CD4-positive, CD25-positive, alpha-beta regulatory T cell (primary cell): ENCODE results near the gene FOXL2. TPM values are rescaled to one million over a fixed set of nuclear protein-coding genes. Genes with fewer than 3 reads are reported as not detected.
A peak's percentile ranks its signal among the peaks of the same experiment; 100 is the strongest.

ENCODE experiments used
- ATAC-seq, 2 donors: fragments of 150-1000 bp; cut with Tn5 transposase; one replicate each; pipeline ENCODE4 v1.10.0; 2021; ENCODE audit warnings: low read depth in 2 of 2, moderate number of reproducible peaks in 2 of 2, moderate library complexity in 1 of 2
- DNase-seq, 3 donors: peaks; one replicate each; pipeline versions ENCODE4 v3.0.0 to v3.0.0-alpha.2; 2012 to 2022; ENCODE audit warnings: mixed read lengths in 1 of 3
- H3K27ac ChIP-seq: one replicate; pipeline ENCODE4 v1.7.0; 2013; ENCODE audit warnings: mild to moderate bottlenecking, low read length; ENCODE audit not compliant: insufficient read depth, poor library complexity, severe bottlenecking
- H3K27me3 ChIP-seq: one replicate; pipeline ENCODE4 v1.7.0; 2013; ENCODE audit warnings: low read length; ENCODE audit not compliant: control insufficient read depth, insufficient read depth
- H3K36me3 ChIP-seq: one replicate; pipeline ENCODE4 v1.7.0; 2013; ENCODE audit warnings: mild to moderate bottlenecking, low read length, moderate library complexity; ENCODE audit not compliant: control insufficient read depth, insufficient read depth
- H3K4me1 ChIP-seq: 2 replicates; pipeline ENCODE4 v1.7.0; 2013; ENCODE audit warnings: mild to moderate bottlenecking, low read length; ENCODE audit not compliant: insufficient read depth, control insufficient read depth, poor library complexity, severe bottlenecking
- H3K4me3 ChIP-seq: one replicate; pipeline ENCODE4 v1.7.0; 2013; ENCODE audit warnings: low read depth, mild to moderate bottlenecking, low read length, moderate library complexity
- H3K9me3 ChIP-seq, 2 experiments: 1 replicate in 1 of 2; 2 replicates in 1 of 2; pipeline ENCODE4 v1.7.0; 2013; ENCODE audit warnings: low read length in 2 of 2, mild to moderate bottlenecking in 1 of 2, moderate library complexity in 1 of 2; ENCODE audit not compliant: control insufficient read depth in 2 of 2
- H3K27ac Mint-ChIP-seq, 3 donors: one replicate each; pipeline ENCODE4 v1.8.0; 2020 to 2022; ENCODE audit warnings: mild to moderate bottlenecking in 3 of 3, mixed read lengths in 3 of 3, moderate library complexity in 2 of 3
- H3K27me3 Mint-ChIP-seq: one replicate; pipeline ENCODE4 v1.8.0; 2022; ENCODE audit warnings: mild to moderate bottlenecking, mixed read lengths
- H3K36me3 Mint-ChIP-seq: one replicate; pipeline ENCODE4 v1.8.0; 2020; ENCODE audit warnings: mixed read lengths
- H3K4me1 Mint-ChIP-seq, 4 donors: one replicate each; pipeline ENCODE4 v1.8.0; 2020 to 2022; ENCODE audit warnings: mixed read lengths in 4 of 4, mild to moderate bottlenecking in 1 of 4
- H3K4me3 Mint-ChIP-seq, 4 donors: one replicate each; pipeline ENCODE4 v1.8.0; 2020 to 2022; ENCODE audit warnings: mild to moderate bottlenecking in 4 of 4, mixed read lengths in 4 of 4, moderate library complexity in 3 of 4
- H3K9me3 Mint-ChIP-seq, 7 donors: one replicate each; pipeline ENCODE4 v1.8.0; 2020 to 2022; ENCODE audit warnings: mixed read lengths in 7 of 7, mild to moderate bottlenecking in 3 of 7, moderate library complexity in 2 of 7
- polyA plus RNA-seq, 4 donors: library from polyadenylated mRNA; unstranded; fragments of 300-500 nt; fragmentation: Illumina TruSeq; gene quantifications; one replicate each; pipeline ENCODE4 v1.2.3, GENCODE V29; 2021
- total RNA-seq: library from RNA; stranded (reverse); gene quantifications from one replicate; pipeline ENCODE4 v1.2.3, GENCODE V29; 2022

FOXL2 gene
- total RNA-seq, result not detected
- not detected for polyA plus RNA-seq

GRCh38 chr3:138946663-138947494, at the start of gene FOXL2, which contains the start of gene FOXL2NB:
Gene FOXL2, minus strand, starts transcription at chr3:138947137. Its CDS starts 415 bp downstream, at chr3:138946722.
Gene FOXL2NB, plus strand, starts transcription at chr3:138947217. Its CDS starts 148 bp downstream, at chr3:138947365.
- no peaks in the 10 kb centered on the region for H3K36me3 Mint-ChIP-seq
- Histone ChIP-seq H3K27ac (no peak within 1 kb of the TSS), H3K27me3 (peaks cover 45% of the 10 kb centered on the region), H3K36me3 (no peaks in the 10 kb centered on the region), H3K4me3 (peak within 1 kb of the TSS; percentile 37), H3K4me1 (peaks cover 46% of the 10 kb centered on the region), H3K9me3 (no peaks in the 10 kb centered on the region)
- DNase-seq, result no peak
- H3K27me3 Mint-ChIP-seq, result peaks cover 79% of the 10 kb centered on the region
- peaks cover 10 to 55% (median 19%) of the 10 kb centered on the region in 4 donors for H3K4me1 Mint-ChIP-seq
- peaks cover 0 to 5% (median 0%) of the 10 kb centered on the region in 7 donors for H3K9me3 Mint-ChIP-seq
- peak within 1 kb of the TSS; percentile 55 to 83 (median 68) for H3K4me3 Mint-ChIP-seq
- no peak within 1 kb of the TSS for H3K27ac Mint-ChIP-seq
- ATAC-seq, result no peak

GRCh38 chr3:138995706-138996105, 48.8 kb upstream of the FOXL2 start:
- peaks cover 6% of the 10 kb centered on the region for H3K27me3 ChIP-seq
- Mint-ChIP-seq H3K36me3 (no peaks in the 10 kb centered on the region), H3K27me3 (peaks cover 13% of the 10 kb centered on the region)

GRCh38 chr3:138987181-138987580, 40.2 kb upstream of the FOXL2 start:
- no peaks in the 10 kb centered on the region for H3K4me1 ChIP-seq
- H3K4me1 Mint-ChIP-seq, result no peaks in the 10 kb centered on the region
- H3K4me3 Mint-ChIP-seq, result no peak overlapping the region
- peaks cover 5% of the 10 kb centered on the region for H3K27me3 Mint-ChIP-seq
- H3K27ac Mint-ChIP-seq, result no peak overlapping the region
- no peaks in the 10 kb centered on the region for H3K9me3 ChIP-seq
- H3K27me3 ChIP-seq, result no peaks in the 10 kb centered on the region
- DNase-seq (no peak), ATAC-seq (no peak)
- H3K4me3 ChIP-seq, result no peak overlapping the region
- H3K36me3 Mint-ChIP-seq, result no peaks in the 10 kb centered on the region
- H3K9me3 Mint-ChIP-seq, result peaks cover 0 to 2% (median 0%) of the 10 kb centered on the region in 7 donors
- H3K27ac ChIP-seq, result no peak overlapping the region
- no peaks in the 10 kb centered on the region for H3K36me3 ChIP-seq

More at GRCh38 chr3:138995706-138996105, 48.8 kb upstream of the FOXL2 start:
- H3K4me3 ChIP-seq, result no peak overlapping the region
- no peaks in the 10 kb centered on the region for H3K9me3 ChIP-seq
- no peak overlapping the region for H3K4me3 Mint-ChIP-seq
- H3K27ac ChIP-seq, result no peak overlapping the region
- peaks cover 0 to 2% (median 0%) of the 10 kb centered on the region in 7 donors for H3K9me3 Mint-ChIP-seq
- DNase-seq (no peak), ATAC-seq (no peak)
- H3K36me3 ChIP-seq, result no peaks in the 10 kb centered on the region
- no peaks in the 10 kb centered on the region for H3K4me1 Mint-ChIP-seq
- H3K4me1 ChIP-seq, result no peaks in the 10 kb centered on the region
- no peak overlapping the region for H3K27ac Mint-ChIP-seq

- peaks cover 0 to 2% (median 0%) of the 10 kb centered on the region in 7 donors for H3K9me3 Mint-ChIP-seq
- no peaks in the 10 kb centered on the region for H3K36me3 Mint-ChIP-seq
- Histone ChIP-seq H3K4me1 (no peaks in the 10 kb centered on the region), H3K27me3 (no peaks in the 10 kb centered on the region), H3K4me3 (no peak overlapping the region), H3K9me3 (no peaks in the 10 kb centered on the region), H3K36me3 (no peaks in the 10 kb centered on the region), H3K27ac (no peak overlapping the region)
- H3K27ac Mint-ChIP-seq, result no peak overlapping the region
- DNase-seq, result no peak
- peaks cover 3% of the 10 kb centered on the region for H3K27me3 Mint-ChIP-seq
- no peaks in the 10 kb centered on the region for H3K4me1 Mint-ChIP-seq
- no peak overlapping the region for H3K4me3 Mint-ChIP-seq
- no peak for ATAC-seq
Measured at GRCh38 chr3:138985932-138986331, 39.0 kb upstream of the FOXL2 start.

GRCh38 chr3:138984816-138985215, 37.9 kb upstream of the FOXL2 start:
- H3K36me3 ChIP-seq, result no peaks in the 10 kb centered on the region

GRCh38 chr3:138976047-138976446, 29.1 kb upstream of the FOXL2 start:
- H3K27ac Mint-ChIP-seq, result no peak overlapping the region
- no peaks in the 10 kb centered on the region for H3K36me3 Mint-ChIP-seq
- H3K27me3 ChIP-seq, result no peaks in the 10 kb centered on the region
- H3K4me3 Mint-ChIP-seq, result no peak overlapping the region
- H3K4me1 Mint-ChIP-seq, result no peaks in the 10 kb centered on the region
- no peak for ATAC-seq
- DNase-seq, result no peak
- no peaks in the 10 kb centered on the region for H3K4me1 ChIP-seq
- H3K27ac ChIP-seq, result no peak overlapping the region
- peaks cover 10% of the 10 kb centered on the region for H3K27me3 Mint-ChIP-seq
- peaks cover 0 to 3% (median 0%) of the 10 kb centered on the region in 7 donors for H3K9me3 Mint-ChIP-seq
- H3K9me3 ChIP-seq, result no peaks in the 10 kb centered on the region
- H3K36me3 ChIP-seq, result no peaks in the 10 kb centered on the region
- H3K4me3 ChIP-seq, result no peak overlapping the region

More at GRCh38 chr3:138984816-138985215, 37.9 kb upstream of the FOXL2 start:
- Mint-ChIP-seq H3K27ac (no peak overlapping the region), H3K27me3 (peaks cover 4% of the 10 kb centered on the region), H3K36me3 (no peaks in the 10 kb centered on the region), H3K4me1 (no peaks in the 10 kb centered on the region), H3K9me3 (peaks cover 0 to 2% (median 0%) of the 10 kb centered on the region in 7 donors), H3K4me3 (no peak overlapping the region)
- DNase-seq (no peak), ATAC-seq (no peak)
- Histone ChIP-seq H3K9me3 (no peaks in the 10 kb centered on the region), H3K4me1 (no peaks in the 10 kb centered on the region), H3K27ac (no peak overlapping the region), H3K27me3 (no peaks in the 10 kb centered on the region), H3K4me3 (no peak overlapping the region)

GRCh38 chr3:138975351-138975750, 28.4 kb upstream of the FOXL2 start:
- no peak overlapping the region for H3K27ac ChIP-seq
- no peak for ATAC-seq
- H3K36me3 ChIP-seq, result no peaks in the 10 kb centered on the region
- H3K4me1 ChIP-seq, result no peaks in the 10 kb centered on the region
- H3K9me3 Mint-ChIP-seq, result peaks cover 0 to 3% (median 0%) of the 10 kb centered on the region in 7 donors
- H3K4me1 Mint-ChIP-seq, result no peaks in the 10 kb centered on the region
- no peak for DNase-seq
- H3K4me3 Mint-ChIP-seq, result no peak overlapping the region
- H3K27me3 Mint-ChIP-seq, result peaks cover 9% of the 10 kb centered on the region
- H3K9me3 ChIP-seq, result no peaks in the 10 kb centered on the region
- H3K27ac Mint-ChIP-seq, result no peak overlapping the region
- H3K4me3 ChIP-seq, result no peak overlapping the region
- no peaks in the 10 kb centered on the region for H3K27me3 ChIP-seq
- no peaks in the 10 kb centered on the region for H3K36me3 Mint-ChIP-seq
